GM18511 (cell line): ENCODE results near the gene KCNMA1.
"Not testable (repeated sequence)": the region's sequence is repeated elsewhere in the genome, so short reads cannot be mapped to it uniquely, and the experiment has no call there.

ENCODE experiments used
- ATAC-seq: cut with Tn5 transposase; IDR thresholded peaks from one replicate; pipeline ENCODE4 v1.9.1; 2021; ENCODE audit warnings: mild to moderate bottlenecking, moderate library complexity; ENCODE audit not compliant: unreplicated experiment

The KCNMA1 gene

DNA sequence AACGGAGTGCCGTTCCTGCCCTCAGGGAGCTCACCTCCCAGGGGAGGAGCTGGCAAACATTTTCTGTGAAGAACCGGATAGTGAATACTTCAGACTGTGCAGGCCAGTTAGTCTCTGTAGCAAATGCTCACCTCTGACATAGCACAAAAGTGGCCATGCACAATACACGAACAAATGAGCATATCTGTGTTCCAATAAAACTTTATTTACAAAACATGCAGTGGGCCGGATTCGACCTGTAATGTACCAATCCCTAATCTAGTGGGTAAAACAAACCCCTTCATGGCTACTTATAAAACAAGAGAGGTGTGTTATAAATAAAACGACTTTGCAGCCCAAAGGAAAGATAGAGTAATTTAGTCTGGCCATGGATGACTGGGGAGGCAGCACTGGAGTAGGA lies 48.7 kb downstream of the KCNMA1 start:
- no peak for ATAC-seq

GRCh38 chr10:77587416-77587790 lies 50.2 kb downstream of the KCNMA1 start:
- no peak for ATAC-seq

- ATAC-seq: no peak
Measured at GRCh38 chr10:77586719-77587415, 50.7 kb downstream of the KCNMA1 start.

- ATAC-seq: no peak
Measured at GRCh38 chr10:77584938-77585337, 52.7 kb downstream of the KCNMA1 start.

DNA sequence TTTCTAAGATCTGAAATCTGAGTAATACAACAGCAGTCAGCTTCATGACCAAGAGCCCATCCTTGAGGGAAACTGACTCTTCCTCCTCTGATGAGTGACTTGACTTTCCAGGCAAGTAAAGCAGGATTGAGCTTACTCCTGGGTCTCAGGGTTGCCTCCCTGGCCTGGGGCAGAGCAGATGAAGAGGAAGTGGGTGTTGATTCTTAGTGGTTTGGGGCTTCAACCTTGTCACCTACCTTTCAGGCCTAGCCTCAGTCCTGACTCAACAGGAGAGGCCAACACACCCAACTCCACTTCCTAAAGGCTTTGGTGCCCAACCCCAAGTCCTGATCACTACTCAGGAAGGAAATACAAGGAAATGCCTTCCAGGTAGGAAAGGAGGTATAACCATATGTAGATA lies 54.1 kb downstream of the KCNMA1 start:
- ATAC-seq: no peak

GRCh38 chr10:77582710-77583115 lies 54.9 kb downstream of the KCNMA1 start:
- ATAC-seq: no peak

GRCh38 chr10:77581738-77582137 lies 55.9 kb downstream of the KCNMA1 start:
- no peak for ATAC-seq

DNA sequence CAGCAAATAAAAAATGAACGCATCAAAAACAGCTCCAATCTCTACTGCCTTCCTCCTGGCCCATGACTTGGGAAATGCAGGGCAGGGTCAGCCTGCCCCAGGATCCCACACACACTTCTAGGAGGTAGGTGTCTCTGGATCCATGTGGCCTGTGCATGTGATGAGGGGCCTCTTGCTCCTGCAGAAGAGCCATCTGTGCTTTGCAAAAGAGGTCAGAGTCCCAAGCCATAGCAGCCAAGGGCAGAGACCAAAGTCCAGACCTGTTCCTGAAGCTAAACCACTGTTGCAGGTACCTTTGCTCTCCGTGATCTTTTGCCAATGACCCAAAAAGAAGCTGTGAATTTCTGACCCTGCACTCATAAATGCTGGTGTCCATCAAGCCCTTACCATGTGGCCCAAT lies 57.1 kb downstream of the KCNMA1 start:
- ATAC-seq: no peak

DNA sequence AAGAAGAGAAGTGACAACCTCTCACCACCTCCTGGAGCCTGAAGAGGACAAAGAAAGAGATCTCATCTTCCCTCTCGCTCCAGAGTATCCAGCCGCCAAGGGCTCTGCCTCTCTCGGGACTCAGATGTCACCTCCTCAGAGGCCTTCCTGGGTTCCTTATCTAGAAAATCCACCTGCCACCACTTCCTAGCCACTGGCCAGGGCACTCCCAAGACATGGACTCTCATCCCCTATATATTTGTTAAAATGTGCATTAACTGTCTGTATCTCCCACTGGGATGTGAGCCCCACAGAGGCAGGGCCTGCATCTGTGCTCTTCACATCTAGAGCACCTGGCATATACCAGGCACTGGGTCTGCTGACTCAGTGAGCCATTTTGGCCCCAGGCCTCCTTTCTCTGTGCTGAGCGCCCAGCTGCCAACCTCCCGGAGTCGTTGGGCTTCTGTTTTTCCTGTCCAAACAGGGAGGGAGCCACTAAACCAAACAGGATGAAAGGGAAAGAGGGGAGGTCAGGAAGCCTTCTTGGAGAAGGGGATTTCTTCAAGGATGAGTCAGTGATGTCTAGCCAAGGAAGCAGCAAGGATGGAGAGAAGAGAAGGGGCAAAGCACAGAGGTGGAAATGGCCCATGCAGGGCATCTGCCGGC lies 58.9 kb downstream of the KCNMA1 start:
- no peak for ATAC-seq

GRCh38 chr10:77577666-77578229 lies 59.9 kb downstream of the KCNMA1 start:
- ATAC-seq: no peak

- ATAC-seq: no peak
Measured at GRCh38 chr10:77576444-77577032, 61.1 kb downstream of the KCNMA1 start.

DNA sequence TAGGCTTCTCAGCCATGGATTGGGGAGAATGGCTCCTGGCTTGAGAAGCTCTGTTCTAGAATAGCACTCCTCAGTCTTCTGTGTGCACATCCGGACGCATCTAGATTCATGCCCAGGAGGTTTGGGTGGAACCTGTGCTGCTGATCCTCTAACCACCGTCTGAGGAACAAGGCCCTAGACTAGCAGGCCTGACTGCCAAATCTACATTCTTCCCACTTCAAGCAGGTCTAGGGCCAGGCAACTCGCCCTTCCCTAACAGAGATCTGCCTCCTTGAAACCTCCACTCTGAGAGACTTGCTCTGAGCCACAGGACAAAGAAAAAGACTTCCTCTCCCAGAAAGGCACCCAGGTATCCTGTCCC lies 61.6 kb downstream of the KCNMA1 start:
- no peak for ATAC-seq

GRCh38 chr10:77575271-77576006 lies 62.2 kb downstream of the KCNMA1 start:
- no peak for ATAC-seq

- no peak for ATAC-seq
Measured at GRCh38 chr10:77574438-77574837, 63.2 kb downstream of the KCNMA1 start.

DNA sequence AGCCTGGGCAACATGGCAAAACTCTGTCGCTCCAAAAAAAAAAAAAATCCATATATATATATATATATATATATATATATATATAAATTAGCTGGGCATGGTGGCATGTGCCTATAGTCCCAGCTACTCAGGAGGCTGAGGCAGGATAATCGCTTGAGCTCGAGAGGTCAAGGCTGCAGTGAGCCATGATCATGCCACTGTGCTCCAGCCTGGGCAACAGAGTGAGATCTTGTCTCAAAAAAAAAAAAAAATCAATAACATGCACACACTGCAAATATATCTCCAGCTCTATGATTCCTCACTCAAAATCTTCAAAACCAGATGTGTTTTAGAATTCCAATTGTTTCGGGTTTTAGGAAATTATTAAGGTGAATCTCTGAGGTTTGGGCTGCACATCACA lies 65.1 kb downstream of the KCNMA1 start:
- not testable (repeated sequence) for ATAC-seq

GRCh38 chr10:77571490-77571889 lies 66.1 kb downstream of the KCNMA1 start:
- no peak for ATAC-seq

DNA sequence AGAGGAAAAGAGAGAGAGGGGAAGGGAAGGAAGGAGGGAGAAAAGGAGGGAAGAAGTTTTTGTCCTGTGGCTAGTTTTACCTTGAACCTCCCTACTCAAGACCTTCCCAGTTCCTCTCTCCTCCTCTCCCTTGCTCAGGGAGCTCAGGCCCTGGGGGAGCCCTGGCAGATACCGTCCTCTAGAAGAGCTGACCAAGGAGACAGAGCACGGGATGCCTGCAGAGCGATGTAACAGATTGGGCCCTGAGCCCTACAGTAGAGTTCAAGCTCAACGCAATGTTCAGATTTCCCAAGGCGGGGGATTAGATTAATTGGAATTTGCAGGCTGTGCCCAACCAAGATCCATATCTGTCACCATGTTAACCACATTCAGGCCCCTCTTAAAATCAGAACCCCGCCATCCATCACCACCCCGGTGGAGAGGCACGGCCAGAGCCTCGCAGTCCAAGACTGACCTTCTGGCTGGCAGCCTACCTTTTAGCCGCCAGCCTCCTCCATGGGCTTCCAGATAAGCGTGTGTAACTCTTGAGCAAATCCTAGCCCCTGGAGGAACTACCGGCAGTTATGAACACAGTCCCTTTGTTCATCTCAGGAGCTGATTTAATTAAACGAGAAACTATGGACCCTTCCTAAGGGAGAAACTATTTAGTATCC lies 70.6 kb downstream of the KCNMA1 start:
- no peak for ATAC-seq

GRCh38 chr10:77566236-77566635 lies 71.4 kb downstream of the KCNMA1 start:
- no peak for ATAC-seq

GRCh38 chr10:77565590-77566023 lies 72.0 kb downstream of the KCNMA1 start:
- no peak for ATAC-seq

DNA sequence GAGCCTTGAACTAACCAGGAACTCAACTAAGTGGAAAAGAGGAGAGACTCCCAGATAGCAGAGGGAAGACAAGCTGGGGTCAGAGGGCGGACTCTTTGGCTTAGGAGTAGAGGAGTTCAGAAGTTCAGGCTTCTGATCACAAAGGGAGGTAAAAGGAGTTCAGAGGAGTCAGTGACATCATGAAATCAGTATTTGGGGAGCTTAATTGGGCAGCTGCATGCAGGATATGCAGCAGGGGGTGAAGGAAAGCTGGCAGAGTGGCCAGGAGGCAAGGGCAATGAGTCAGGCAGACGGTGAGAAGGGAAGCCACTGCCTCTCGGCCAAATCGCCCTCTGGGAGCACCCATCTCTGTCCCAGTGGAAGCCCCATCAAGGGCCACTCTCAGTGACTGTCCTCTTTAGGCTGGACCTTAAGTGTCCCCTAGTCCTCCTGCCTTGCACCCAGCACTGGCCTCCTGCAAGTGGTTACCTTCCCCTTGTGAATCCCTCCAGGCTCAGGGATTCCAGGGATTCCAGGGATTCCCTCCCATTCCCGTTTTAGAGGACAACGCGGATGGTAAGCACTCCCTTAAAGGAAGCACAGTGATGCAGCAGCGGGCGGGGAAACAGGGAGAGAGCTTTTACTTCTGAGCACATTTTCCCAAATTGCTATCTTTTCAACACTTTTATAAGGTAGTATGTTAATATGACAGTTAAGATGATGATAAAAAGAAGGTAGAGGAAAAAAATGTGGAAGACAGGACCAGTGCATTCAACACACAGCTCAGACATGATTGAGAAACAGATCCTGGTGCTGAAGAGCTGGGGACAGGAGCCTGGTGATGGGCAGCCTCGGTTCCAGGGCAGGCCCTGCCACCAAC lies 72.6 kb downstream of the KCNMA1 start:
- ATAC-seq: no peak
